H4 (cell line): ENCODE data around the gene TGFBR2. TPM values are rescaled to one million over a fixed set of nuclear protein-coding genes. Genes with fewer than 3 reads are reported as not detected.

Source experiments
- DNase-seq: peaks from one replicate; pipeline ENCODE4 v3.0.0-alpha.2; 2015; ENCODE audit warnings: low spot score
- total RNA-seq: library from RNA; depleted of rRNA; stranded (reverse); fragments of >200 nt; shearing (Covaris generic); gene quantifications from 2 replicates; pipeline ENCODE4 v1.2.3, GENCODE V29; 2014

Gene TGFBR2
- total RNA-seq, 1 experiment from 2014 or later = 13.4 TPM

DNA sequence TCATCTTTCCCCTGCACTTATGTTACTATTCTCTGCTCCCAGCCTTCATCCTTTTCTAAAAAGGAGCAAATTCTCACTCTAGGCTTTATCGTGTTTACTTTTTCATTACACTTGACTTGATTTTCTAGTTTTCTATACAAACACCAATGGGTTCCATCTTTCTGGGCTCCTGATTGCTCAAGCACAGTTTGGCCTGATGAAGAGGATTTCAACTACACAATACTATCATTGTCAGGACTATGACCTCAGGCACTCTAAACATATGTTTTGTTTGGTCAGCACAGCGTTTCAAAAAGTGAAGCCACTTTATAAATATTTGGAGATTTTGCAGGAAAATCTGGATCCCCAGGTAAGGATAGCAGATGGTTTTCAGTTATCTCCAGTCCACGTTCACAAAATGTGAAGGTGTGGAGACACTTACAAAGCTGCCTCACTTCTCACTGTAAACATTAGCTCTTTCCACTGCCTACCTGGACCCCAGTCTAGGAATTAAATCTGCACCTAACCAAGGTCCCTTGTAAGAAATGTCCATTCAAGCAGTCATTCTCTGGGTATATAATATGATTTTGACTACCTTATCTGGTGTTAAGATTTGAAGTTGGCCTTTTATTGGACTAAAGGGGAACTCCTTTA, 86.2 kb downstream of the TGFBR2 start:
- no peak for DNase-seq

DNA sequence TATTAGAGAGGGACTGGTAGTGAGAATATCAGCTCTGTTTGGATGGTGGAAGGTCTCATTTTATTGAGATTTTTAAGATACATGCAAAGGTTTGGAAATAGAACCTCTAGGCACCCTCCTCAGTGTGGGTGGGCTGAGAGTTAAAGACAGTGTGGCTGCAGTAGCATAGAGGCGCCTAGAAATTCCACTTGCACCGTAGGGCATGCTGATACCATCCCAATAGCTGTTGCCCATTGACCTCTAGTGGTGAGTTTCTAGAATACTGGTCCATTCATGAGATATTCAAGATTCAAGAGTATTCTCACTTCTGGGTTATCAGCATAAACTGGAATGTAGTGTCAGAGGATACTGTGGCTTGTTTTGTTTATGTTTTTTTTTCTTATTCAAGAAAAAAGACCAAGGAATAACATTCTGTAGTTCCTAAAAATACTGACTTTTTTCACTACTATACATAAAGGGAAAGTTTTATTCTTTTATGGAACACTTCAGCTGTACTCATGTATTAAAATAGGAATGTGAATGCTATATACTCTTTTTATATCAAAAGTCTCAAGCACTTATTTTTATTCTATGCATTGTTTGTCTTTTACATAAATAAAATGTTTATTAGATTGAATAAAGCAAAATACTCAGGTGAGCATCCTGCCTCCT, 87.2 kb downstream of the TGFBR2 start:
- peak; percentile 58 for DNase-seq

- DNase-seq = no peak
These were observed 87.7 kb downstream of the TGFBR2 start for GRCh38 chr3:30694148-30694547.

DNA sequence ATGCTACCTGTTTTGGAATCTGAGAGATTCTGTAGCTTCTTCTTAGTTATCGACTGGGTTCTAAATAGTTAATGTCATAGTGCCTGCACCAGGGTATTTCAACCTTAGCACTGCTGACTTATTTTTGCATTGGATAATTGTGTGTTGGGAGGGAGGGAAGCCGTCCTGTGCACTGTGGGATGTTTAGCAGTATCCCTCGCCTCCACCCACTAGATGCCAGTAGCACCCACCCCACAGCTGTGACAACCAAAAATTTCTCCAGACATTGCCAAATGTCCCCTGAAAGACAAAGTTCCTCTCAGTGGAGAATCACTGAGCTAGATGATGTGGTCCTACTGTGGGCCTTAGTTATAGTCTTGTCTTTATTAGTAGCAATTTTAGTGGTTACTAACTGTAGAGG, 88.3 kb downstream of the TGFBR2 start:
- no peak for DNase-seq

- no peak for DNase-seq
These were observed 89.1 kb downstream of the TGFBR2 start for GRCh38 chr3:30695302-30696061.

- DNase-seq = no peak
These were observed 90.0 kb downstream of the TGFBR2 start for GRCh38 chr3:30696403-30696819.

DNA sequence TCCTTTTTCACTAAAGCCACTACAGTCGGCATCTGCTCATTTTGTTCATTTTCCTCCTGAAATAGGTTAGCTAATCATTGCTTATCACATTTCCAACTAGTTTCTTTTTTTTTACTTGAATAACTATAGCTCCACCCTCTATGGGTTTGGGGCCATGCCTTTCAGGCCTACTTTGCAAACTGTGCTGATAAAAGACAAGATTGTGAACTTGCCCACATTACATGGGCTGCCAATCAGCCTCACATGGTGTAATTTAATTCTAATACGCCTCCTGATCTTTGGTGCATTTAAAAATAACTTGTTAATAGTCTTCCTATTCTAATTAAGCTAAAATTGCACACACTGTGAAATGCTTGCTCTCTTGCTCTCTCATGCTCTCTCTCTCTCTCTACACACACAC, 90.5 kb downstream of the TGFBR2 start:
- no peak for DNase-seq

GRCh38 chr3:30698549-30698948, 92.1 kb downstream of the TGFBR2 start:
- DNase-seq = no peak

DNA sequence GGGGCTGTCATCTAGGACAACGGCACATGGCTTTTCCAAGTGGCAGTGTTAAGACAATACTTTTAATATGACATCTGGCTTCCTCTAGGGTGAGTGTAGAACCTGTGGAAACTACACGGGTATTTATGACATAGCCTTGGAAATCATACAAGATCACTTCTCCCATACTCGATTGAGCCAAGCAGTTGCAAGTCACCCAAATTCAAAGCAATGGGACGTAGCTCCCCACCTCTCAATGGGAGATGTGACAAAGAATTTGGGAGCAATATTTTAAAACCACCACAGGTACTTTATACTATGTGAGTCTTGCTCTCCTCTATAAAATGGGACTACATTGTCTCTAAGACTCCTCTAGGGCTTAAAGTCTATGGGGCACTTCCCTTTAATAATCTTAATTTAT, 93.5 kb downstream of the TGFBR2 start:
- DNase-seq = no peak

DNA sequence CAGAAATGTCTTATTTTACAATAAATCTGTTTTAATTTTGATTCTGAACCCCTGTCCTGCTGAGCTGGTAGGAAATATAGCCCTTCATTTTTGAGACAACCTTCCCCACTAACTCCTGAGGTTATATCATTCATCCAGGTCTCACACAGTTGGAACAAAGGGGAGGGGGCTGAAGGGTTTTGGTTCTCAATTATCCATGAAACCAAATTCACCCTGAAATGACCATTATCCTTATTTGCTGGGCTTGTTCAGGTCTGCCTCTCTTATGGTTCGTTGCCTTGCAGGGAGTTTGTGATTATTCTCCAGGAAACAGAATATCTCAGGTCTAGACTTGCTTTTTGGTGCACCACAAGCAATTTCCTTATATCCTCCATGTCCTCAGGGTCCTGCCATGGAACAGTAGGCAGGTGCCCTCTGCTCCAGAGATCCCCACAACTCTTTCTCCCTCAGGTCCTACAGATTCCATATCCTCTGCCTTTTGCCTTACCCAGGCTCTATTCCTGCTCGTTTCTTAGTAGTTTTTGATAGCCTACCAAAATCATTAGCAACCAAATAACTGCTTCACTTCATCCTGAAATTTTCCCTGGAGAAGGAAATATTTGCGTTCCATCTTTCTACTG, 94.4 kb downstream of the TGFBR2 start:
- no peak for DNase-seq

DNA sequence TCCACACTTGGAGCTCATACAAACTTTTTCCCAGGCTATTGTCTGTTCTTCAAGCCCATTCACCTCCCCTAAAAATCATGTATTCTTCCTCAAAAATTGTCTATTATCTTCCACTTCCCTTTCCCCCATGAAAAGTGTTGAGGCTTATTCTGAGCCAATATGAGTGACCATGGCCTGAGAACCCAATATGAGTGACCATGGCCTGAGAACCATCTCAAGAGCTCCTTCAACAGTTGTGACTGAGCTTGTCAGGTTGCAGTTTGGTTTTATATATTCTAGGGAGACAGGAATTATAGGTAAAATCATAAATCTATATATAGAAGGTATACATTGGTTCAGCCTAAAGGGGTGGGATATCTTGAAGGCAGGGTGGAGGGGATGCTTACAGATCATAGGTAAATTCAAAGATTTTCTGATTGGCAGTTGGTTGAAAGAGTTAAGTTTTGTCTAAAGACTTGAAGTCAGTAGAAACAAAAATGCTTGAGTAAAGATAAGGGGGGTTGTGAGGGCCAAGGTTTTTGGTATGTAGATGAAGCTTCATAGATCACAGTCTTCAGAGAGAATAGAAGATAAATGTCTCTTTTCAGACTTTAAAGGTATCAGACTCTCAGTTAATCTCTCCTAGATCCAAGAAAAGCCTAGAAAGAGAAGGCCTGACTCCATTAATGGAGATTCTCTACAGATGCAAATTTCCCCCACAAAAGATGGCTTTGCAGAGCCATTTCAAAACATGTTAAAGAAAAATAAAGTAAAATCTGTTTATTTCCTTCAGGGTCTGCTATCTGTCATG, 95.8 kb downstream of the TGFBR2 start:
- DNase-seq = no peak

- no peak for DNase-seq
These were observed 96.5 kb downstream of the TGFBR2 start for GRCh38 chr3:30702828-30703397.

DNA sequence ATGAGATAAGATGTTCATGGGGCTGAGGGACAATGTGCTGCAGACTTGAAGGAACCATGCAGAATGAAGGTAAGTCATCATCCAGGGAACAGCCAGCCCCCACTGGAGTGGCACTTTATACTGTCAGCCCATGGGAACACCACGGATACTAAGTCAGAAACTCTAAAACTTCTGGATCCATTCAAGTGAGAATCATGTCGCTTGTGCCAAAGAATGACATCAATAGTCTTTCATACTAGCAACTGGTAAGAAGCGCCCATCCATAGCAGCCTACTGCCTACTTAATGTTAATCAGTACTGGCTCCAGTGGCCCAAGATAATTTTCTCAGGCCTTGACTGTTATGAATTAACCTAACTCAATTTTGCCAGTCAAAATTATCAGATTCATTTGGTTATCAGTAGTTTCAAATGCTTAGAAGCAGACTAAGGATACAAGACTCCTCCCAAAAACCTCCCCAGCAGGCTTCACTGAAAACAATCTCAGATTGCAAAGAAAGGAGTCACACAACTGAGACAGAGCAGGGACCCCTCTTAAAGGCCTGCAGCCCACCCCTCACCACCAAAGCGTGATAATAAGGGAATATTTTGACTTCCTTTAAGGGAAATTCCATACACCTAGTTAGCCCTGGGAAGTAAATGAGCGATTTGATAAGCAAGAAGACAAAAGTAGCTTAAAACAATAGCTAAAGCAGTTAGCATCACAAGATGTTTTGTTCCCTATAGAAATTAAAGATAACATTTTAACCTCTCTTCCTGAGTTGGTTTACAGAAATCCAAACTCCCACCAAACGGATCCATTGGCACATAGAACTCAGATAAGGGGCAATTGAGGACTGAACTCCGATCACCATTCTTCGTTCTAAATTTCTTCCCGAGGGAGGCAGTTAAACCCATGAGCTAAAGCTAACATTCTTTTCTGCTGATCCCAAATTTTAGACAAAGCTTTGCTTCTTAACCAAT, 98.8 kb downstream of the TGFBR2 start:
- no peak for DNase-seq

DNA sequence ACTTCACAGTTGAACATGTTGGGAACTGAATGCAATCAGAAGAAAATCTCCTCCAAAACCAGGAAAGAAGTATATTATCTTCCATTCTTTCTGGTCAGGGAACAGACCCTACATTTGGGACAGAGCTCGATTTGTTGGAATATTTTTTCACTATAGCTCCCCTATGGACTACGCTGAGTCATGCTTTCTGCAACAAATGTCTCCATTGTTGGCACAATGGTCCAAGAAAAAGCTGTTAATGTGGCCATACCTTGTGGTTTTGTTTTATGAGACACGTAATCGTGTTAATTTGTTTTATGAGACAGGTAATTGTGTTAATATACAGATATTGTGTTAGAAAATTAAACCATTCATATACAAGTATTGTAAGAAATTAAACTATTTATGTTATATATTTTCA, 101.4 kb downstream of the TGFBR2 start:
- DNase-seq = no peak

DNA sequence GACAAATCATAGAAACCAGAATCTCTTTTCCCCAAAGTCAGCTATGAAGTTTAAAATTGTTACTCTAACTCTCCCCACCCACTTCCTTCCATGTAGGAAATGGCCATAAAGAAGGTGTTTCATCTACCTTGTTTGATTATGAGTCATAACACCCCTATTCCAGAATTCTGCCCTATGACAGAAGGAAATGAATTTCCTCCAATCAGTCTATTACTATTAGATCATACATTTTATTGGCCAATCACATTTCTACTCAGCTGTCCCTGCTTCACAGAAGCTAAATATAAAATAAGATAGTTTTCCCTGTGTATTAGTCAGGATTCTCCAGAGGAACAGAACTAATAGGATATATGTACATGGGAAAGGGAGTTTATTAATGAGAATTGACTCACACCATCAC, 102.1 kb downstream of the TGFBR2 start:
- no peak for DNase-seq

DNA sequence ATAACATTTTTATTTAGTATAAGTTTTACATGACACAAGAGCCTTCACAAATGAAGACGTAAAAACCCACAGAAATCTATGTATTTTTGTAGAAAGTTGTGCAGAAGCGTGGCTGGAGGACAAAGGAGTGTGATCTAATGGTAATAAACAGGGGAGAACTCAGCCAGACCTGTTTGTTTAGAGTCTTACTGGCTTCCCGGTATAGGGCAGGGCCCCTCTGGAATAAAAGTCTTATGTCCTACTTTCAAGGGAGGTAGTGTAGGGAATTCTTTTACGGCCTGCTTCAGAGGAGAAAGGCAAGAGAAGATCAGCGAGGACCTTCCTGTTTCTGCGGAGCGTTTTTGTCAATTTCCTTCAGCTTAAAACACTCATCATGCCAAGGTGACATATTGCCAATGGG, 103.6 kb downstream of the TGFBR2 start:
- no peak for DNase-seq

DNA sequence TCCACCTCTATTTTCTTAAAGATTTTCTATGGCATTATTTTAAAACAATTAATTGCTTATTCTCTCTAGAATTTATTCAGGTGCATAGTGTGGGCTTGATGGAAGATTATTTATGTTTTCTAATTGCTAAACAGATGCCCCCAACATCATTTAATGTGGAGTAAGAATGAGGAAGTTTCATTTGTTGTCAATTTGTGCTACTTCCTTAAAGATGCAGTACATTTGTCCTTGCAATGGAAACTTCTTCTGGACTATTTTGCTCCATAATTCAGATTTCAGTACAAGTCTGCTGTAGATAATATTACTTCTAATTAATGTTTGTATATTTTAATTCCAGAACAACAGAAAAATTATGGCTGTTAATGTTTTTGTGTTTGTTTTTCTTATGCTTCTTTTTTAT, 104.8 kb downstream of the TGFBR2 start:
- DNase-seq = no peak

DNA sequence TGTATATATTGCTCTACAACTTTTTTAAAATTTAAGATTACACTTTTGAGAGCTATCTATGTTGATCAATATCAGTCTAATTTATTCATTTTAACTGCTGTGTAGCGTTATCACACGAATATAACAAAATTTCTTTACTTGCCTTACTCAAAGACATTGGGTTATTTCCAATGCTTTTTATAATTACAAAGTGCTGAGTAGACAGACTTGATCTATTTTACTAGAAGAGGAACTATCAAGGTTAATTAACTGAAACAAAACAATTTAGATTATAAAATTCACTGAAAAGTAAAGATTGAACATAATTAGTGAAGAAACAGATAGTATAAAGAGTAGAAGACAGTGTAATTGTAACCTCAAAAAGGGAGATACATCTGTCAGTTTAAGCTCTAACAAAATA, 105.5 kb downstream of the TGFBR2 start:
- no peak for DNase-seq

GRCh38 chr3:30712991-30713390, 106.6 kb downstream of the TGFBR2 start:
- DNase-seq = no peak

GRCh38 chr3:30713885-30714503, 107.6 kb downstream of the TGFBR2 start:
- no peak for DNase-seq
